ENCODE results near the gene TM9SF2.

The TM9SF2 gene

DNA sequence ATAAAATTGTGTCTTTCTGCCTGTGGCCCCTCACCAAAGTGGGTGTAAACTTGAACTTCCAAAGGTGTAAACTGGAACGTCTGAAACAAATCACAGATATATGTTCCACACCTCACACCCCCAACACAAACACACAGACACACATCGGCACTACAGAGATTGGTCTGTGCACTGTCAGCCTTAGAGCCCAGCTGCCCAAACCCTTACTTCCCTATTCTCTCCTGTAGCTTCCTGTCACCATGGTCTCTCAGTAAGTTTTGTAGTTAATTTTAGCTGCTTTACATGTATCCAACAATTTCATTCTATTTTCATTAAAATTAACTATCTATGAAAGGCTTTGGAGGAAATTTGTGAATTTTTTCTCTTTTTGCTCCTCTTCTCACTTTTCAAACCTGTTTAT, 5.4 kb downstream of the TM9SF2 start:
- no peak for DNase-seq (ENCODE audit: low read depth in 2 of 2)
- TF ChIP-seq, protein P1, sequence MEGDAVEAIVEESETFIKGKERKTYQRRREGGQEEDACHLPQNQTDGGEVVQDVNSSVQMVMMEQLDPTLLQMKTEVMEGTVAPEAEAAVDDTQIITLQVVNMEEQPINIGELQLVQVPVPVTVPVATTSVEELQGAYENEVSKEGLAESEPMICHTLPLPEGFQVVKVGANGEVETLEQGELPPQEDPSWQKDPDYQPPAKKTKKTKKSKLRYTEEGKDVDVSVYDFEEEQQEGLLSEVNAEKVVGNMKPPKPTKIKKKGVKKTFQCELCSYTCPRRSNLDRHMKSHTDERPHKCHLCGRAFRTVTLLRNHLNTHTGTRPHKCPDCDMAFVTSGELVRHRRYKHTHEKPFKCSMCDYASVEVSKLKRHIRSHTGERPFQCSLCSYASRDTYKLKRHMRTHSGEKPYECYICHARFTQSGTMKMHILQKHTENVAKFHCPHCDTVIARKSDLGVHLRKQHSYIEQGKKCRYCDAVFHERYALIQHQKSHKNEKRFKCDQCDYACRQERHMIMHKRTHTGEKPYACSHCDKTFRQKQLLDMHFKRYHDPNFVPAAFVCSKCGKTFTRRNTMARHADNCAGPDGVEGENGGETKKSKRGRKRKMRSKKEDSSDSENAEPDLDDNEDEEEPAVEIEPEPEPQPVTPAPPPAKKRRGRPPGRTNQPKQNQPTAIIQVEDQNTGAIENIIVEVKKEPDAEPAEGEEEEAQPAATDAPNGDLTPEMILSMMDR (IDR thresholded peaks at IDR 0.05; ENCODE audit: low read depth, low read length): no peak
- H3K4me3 ChIP-seq (replicated peaks in 1 of 2; ENCODE audit: low read depth in 2 of 2, low read length in 2 of 2): no peak overlapping the region

GRCh38 chr13:99507054-99507453, 5.8 kb downstream of the TM9SF2 start:
- TF ChIP-seq, protein P1 (IDR thresholded peaks at IDR 0.05; ENCODE audit: low read depth, low read length): no peak
- no peak for DNase-seq (ENCODE audit: low read depth in 2 of 2)
- no peak overlapping the region for H3K4me3 ChIP-seq (replicated peaks in 1 of 2; ENCODE audit: low read depth in 2 of 2, low read length in 2 of 2)

DNA sequence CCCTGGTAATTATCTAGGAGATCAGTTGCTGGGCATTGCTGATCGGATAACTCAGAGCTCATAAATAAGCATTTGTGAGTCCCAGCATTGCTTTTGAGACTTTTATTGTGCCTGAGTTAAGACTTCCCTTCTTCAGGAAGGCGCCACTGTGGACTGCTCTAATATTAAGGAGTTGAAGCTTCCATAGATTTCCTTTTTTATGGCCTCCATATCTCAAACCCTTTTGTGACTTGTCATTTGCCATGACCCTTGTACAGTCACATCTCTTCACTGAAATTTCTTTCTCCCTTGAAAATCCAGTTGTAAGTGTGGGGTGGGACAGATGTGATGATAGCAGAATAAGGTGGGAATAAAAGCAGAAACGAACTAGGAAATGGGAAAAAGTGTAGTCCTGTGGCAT, 6.3 kb downstream of the TM9SF2 start:
- no peak for DNase-seq (ENCODE audit: low read depth in 2 of 2)
- TF ChIP-seq, protein P1 (IDR thresholded peaks at IDR 0.05; ENCODE audit: low read depth, low read length): no peak
- no peak overlapping the region for H3K4me3 ChIP-seq (replicated peaks in 1 of 2; ENCODE audit: low read depth in 2 of 2, low read length in 2 of 2)

- DNase-seq (ENCODE audit: low read depth in 2 of 2): no peak
- H3K4me3 ChIP-seq (replicated peaks in 1 of 2; ENCODE audit: low read depth in 2 of 2, low read length in 2 of 2): no peak overlapping the region
Measured at GRCh38 chr13:99507986-99508385, 6.7 kb downstream of the TM9SF2 start.

GRCh38 chr13:99509479-99509878, 8.2 kb downstream of the TM9SF2 start:
- no peak overlapping the region for H3K4me3 ChIP-seq (replicated peaks in 1 of 2; ENCODE audit: low read depth in 2 of 2, low read length in 2 of 2)
- no peak for DNase-seq (ENCODE audit: low read depth in 2 of 2)
- TF ChIP-seq, protein P1 (IDR thresholded peaks at IDR 0.05; ENCODE audit: low read depth, low read length): no peak

More at GRCh38 chr13:99507986-99508385, 6.7 kb downstream of the TM9SF2 start:
- TF ChIP-seq, protein P1 (IDR thresholded peaks at IDR 0.05; ENCODE audit: low read depth, low read length): no peak

DNA sequence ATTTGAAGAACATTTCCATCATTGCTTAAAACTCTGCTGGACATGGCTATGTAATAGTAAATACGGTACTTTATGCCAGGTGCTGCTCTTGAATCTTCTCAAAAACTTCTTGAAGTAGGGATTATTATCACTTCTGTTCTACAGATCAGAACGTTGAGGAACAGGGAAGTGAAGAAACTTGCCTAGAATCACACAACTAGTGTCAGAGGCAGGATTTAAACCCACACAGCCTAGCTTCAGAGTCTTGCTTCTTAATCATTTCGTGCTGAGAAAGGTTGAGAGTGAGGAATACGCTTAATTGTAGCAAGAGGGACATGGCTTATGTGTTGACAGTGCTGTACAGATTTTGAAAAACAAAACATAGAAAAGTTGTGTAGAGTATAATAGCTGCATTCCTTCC, 13.5 kb downstream of the TM9SF2 start:
- no peak overlapping the region for H3K4me3 ChIP-seq (replicated peaks in 1 of 2; ENCODE audit: low read depth in 2 of 2, low read length in 2 of 2)
- DNase-seq (ENCODE audit: low read depth in 2 of 2): no peak
- TF ChIP-seq, protein P1 (IDR thresholded peaks at IDR 0.05; ENCODE audit: low read depth, low read length): no peak

Measured in cardiac fibroblast (primary cell).